ENCODE data around the gene RMC1. TPM values are rescaled to one million over a fixed set of nuclear protein-coding genes. Genes with fewer than 3 reads are reported as not detected.

Gene RMC1
- total RNA-seq, 1 donor from 2014 or later = 31.6 TPM

- no peaks in the 10 kb centered on the region for H3K4me1 Mint-ChIP-seq
- Histone ChIP-seq H3K27me3 (no peaks in the 10 kb centered on the region), H3K27ac (no peak overlapping the region), H2AFZ (replicated peaks) (no peak overlapping the region), H3K79me2 (ENCODE audit: low read depth) (peaks cover 39% of the 10 kb centered on the region), H3K4me1 (no peaks in the 10 kb centered on the region), H3K36me3 (peaks cover 17% of the 10 kb centered on the region), H3K4me2 (no peak overlapping the region), H3K9me3 (ENCODE audit: low read depth) (no peaks in the 10 kb centered on the region), H3K4me3 (no peak overlapping the region), H3F3A (ENCODE audit: low read depth) (no peaks in the 10 kb centered on the region), H4K20me1 (ENCODE audit: low read depth) (peaks cover 37% of the 10 kb centered on the region), H3K9ac (no peak overlapping the region)
- TF ChIP-seq EZH2phosphoT487 (IDR thresholded peaks at IDR 0.05) = no peak
- TF ChIP-seq EZH2 (IDR thresholded peaks at IDR 0.05) = no peak
- TF ChIP-seq CTCF (IDR thresholded peaks at IDR 0.05) = no peak
- no peak overlapping the region for H3K4me3 Mint-ChIP-seq
- DNase-seq (ENCODE audit: low spot score) = no peak
- H3K36me3 Mint-ChIP-seq = peaks cover 25% of the 10 kb centered on the region
- H3K27me3 Mint-ChIP-seq (ENCODE audit: insufficient read depth, low read depth) = no peaks in the 10 kb centered on the region
- no peak overlapping the region for H3K27ac Mint-ChIP-seq
- no peaks in the 10 kb centered on the region for H3K9me3 Mint-ChIP-seq
These were observed 40.4 kb upstream of the RMC1 start for GRCh38 chr18:23462876-23463275.

- DNase-seq (ENCODE audit: low spot score) = no peak
- peaks cover 25% of the 10 kb centered on the region for H3K36me3 ChIP-seq
- H3K36me3 Mint-ChIP-seq = peaks cover 24% of the 10 kb centered on the region
These were observed 34.4 kb upstream of the RMC1 start for GRCh38 chr18:23468753-23469459.

GRCh38 chr18:23470620-23471387 lies 32.5 kb upstream of the RMC1 start:
- no peak overlapping the region for H3K4me3 Mint-ChIP-seq
- H3K9me3 Mint-ChIP-seq = no peaks in the 10 kb centered on the region
- peaks cover 20% of the 10 kb centered on the region for H3K36me3 Mint-ChIP-seq
- Histone ChIP-seq H3K9me3 (ENCODE audit: low read depth) (no peaks in the 10 kb centered on the region), H3K79me2 (ENCODE audit: low read depth) (no peaks in the 10 kb centered on the region), H4K20me1 (ENCODE audit: low read depth) (no peaks in the 10 kb centered on the region), H3K27ac (no peak overlapping the region), H3K4me1 (peaks cover 8% of the 10 kb centered on the region), H3K4me3 (no peak overlapping the region), H3K27me3 (no peaks in the 10 kb centered on the region), H3K36me3 (peaks cover 19% of the 10 kb centered on the region), H3F3A (ENCODE audit: low read depth) (no peaks in the 10 kb centered on the region), H2AFZ (replicated peaks) (no peak overlapping the region), H3K4me2 (no peak overlapping the region), H3K9ac (no peak overlapping the region)
- H3K27ac Mint-ChIP-seq = no peak overlapping the region
- no peak for DNase-seq (ENCODE audit: low spot score)
- no peaks in the 10 kb centered on the region for H3K4me1 Mint-ChIP-seq
- TF ChIP-seq CTCF (IDR thresholded peaks at IDR 0.05) = no peak
- TF ChIP-seq EZH2phosphoT487 (IDR thresholded peaks at IDR 0.05) = no peak
- no peak for TF ChIP-seq EZH2 (IDR thresholded peaks at IDR 0.05)
- peaks cover under 1% of the 10 kb centered on the region for H3K27me3 Mint-ChIP-seq (ENCODE audit: insufficient read depth, low read depth)

More at GRCh38 chr18:23468753-23469459, 34.4 kb upstream of the RMC1 start:
- H3K4me3 ChIP-seq = no peak overlapping the region
- no peaks in the 10 kb centered on the region for H3K79me2 ChIP-seq (ENCODE audit: low read depth)
- H3F3A ChIP-seq (ENCODE audit: low read depth) = no peaks in the 10 kb centered on the region
- H3K4me1 Mint-ChIP-seq = no peaks in the 10 kb centered on the region
- H2AFZ ChIP-seq (replicated peaks) = no peak overlapping the region
- no peaks in the 10 kb centered on the region for H3K9me3 Mint-ChIP-seq
- no peak overlapping the region for H3K4me2 ChIP-seq
- no peak overlapping the region for H3K4me3 Mint-ChIP-seq
- H4K20me1 ChIP-seq (ENCODE audit: low read depth) = no peaks in the 10 kb centered on the region
- no peaks in the 10 kb centered on the region for H3K27me3 ChIP-seq
- TF ChIP-seq EZH2phosphoT487 (IDR thresholded peaks at IDR 0.05) = no peak
- no peak for TF ChIP-seq CTCF (IDR thresholded peaks at IDR 0.05)
- TF ChIP-seq EZH2 (IDR thresholded peaks at IDR 0.05) = no peak
- no peak overlapping the region for H3K9ac ChIP-seq
- H3K4me1 ChIP-seq = peaks cover 8% of the 10 kb centered on the region
- H3K27ac ChIP-seq = no peak overlapping the region
- H3K9me3 ChIP-seq (ENCODE audit: low read depth) = no peaks in the 10 kb centered on the region
- H3K27ac Mint-ChIP-seq = no peak overlapping the region
- H3K27me3 Mint-ChIP-seq (ENCODE audit: insufficient read depth, low read depth) = no peaks in the 10 kb centered on the region
